GM12892 (cell line): Measurements from ENCODE around the gene SNX24.

ENCODE experiments used
- POLR2A ChIP-seq: IDR thresholded peaks from 2 replicates; pipeline ENCODE4 v1.6.1; 2011; ENCODE audit warnings: low read depth, low read length, control low read depth
- POLR2AphosphoS5 ChIP-seq: IDR thresholded peaks from 2 replicates; pipeline ENCODE4 v1.6.1; 2011; ENCODE audit warnings: low read depth, low read length, control low read depth

DNA sequence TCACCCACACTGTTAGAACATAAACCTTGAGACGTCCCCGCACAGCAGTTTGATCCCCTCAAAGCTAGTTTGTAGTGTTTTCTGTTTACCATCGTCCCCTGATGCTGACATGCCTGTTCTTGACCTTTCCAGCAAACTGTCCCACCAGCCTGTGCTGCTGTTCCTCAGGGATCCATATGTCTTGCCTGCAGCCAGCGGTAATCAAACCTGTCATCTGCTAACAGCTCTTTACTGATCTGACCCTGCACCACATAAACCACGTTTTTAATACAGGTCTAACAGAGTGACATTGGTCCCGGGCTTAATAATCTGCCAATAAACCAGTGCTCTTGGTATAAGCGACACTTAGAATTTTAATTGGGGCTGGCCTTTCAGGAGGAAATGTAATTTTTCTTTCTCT is 156.4 kb downstream of the SNX24 start:
- TF ChIP-seq POLR2A (no peak), POLR2AphosphoS5 (no peak)
